GM21360 (cell line): ENCODE measurements around the gene RAD51B.
A peak's percentile ranks its signal among the peaks of the same experiment; 100 is the strongest.
"Not testable (repeated sequence)": the region's sequence is repeated elsewhere in the genome, so short reads cannot be mapped to it uniquely, and the experiment has no call there.

ENCODE experiments used
- ATAC-seq: cut with Tn5 transposase; IDR thresholded peaks from one replicate; pipeline ENCODE4 v1.9.1; 2021; ENCODE audit warnings: mild to moderate bottlenecking, moderate library complexity; ENCODE audit not compliant: unreplicated experiment

Gene RAD51B

GRCh38 chr14:68285421-68286179 is 466.0 kb downstream of the RAD51B start:
- peak; percentile 37 for ATAC-seq

- ATAC-seq: no peak
These were observed 467.1 kb downstream of the RAD51B start for GRCh38 chr14:68286667-68287066.

- ATAC-seq: not testable (repeated sequence)
These were observed 469.9 kb downstream of the RAD51B start for GRCh38 chr14:68289452-68289851.

- no peak for ATAC-seq
These were observed 472.2 kb downstream of the RAD51B start for GRCh38 chr14:68291820-68292219.

GRCh38 chr14:68292441-68293215 is 473.0 kb downstream of the RAD51B start:
- no peak for ATAC-seq

- no peak for ATAC-seq
These were observed 473.8 kb downstream of the RAD51B start for GRCh38 chr14:68293404-68293803.

- ATAC-seq: no peak
These were observed 475.8 kb downstream of the RAD51B start for GRCh38 chr14:68295316-68295816.

GRCh38 chr14:68297039-68297438 is 477.5 kb downstream of the RAD51B start:
- ATAC-seq: no peak

- ATAC-seq: no peak
These were observed 478.4 kb downstream of the RAD51B start for GRCh38 chr14:68297876-68298468.

- no peak for ATAC-seq
These were observed 481.0 kb downstream of the RAD51B start for GRCh38 chr14:68300608-68301007.

- ATAC-seq: no peak
These were observed 481.6 kb downstream of the RAD51B start for GRCh38 chr14:68301219-68301618.

- ATAC-seq: not testable (repeated sequence)
These were observed 483.4 kb downstream of the RAD51B start for GRCh38 chr14:68302938-68303337.

GRCh38 chr14:68305738-68306137 is 486.2 kb downstream of the RAD51B start:
- ATAC-seq: peak; percentile 33

GRCh38 chr14:68306265-68306933 is 486.8 kb downstream of the RAD51B start:
- ATAC-seq: peak; percentile 57

GRCh38 chr14:68306934-68307789 is 487.6 kb downstream of the RAD51B start:
- ATAC-seq: no peak

- ATAC-seq: no peak
These were observed 488.2 kb downstream of the RAD51B start for GRCh38 chr14:68307790-68308168.

GRCh38 chr14:68308726-68309520 is 489.3 kb downstream of the RAD51B start:
- no peak for ATAC-seq

GRCh38 chr14:68309616-68310015 is 490.0 kb downstream of the RAD51B start:
- ATAC-seq: no peak

GRCh38 chr14:68312300-68312699 is 492.7 kb downstream of the RAD51B start:
- no peak for ATAC-seq
